Activated T-cell treated with anti-CD3 and anti-CD28 coated beads, Interleukin-2, amount 50 U/mL, for 4 hours (primary cell): ENCODE measurements around the gene DTNBP1. TPM values are rescaled to one million over a fixed set of nuclear protein-coding genes. Genes with fewer than 3 reads are reported as not detected.
"Not testable (repeated sequence)": the region's sequence is repeated elsewhere in the genome, so short reads cannot be mapped to it uniquely, and the experiment has no call there.

Experiments
- ATAC-seq, 2 donors: fragments of 200-7000 bp; cut with Tn5 transposase; one replicate each; pipeline ENCODE4 v1.10.0; 2021
- DNase-seq: peaks from one replicate; pipeline ENCODE4 v3.0.0-alpha.2; 2020
- H3K27me3 Mint-ChIP-seq: one replicate; pipeline ENCODE4 v1.8.0; 2021; ENCODE audit warnings: low read depth, mixed read lengths
- H3K36me3 Mint-ChIP-seq: one replicate; pipeline ENCODE4 v1.8.0; 2022; ENCODE audit warnings: mixed read lengths; ENCODE audit not compliant: insufficient read depth
- H3K4me1 Mint-ChIP-seq: one replicate; pipeline ENCODE4 v1.8.0; 2021; ENCODE audit warnings: low read depth, mixed read lengths
- H3K4me3 Mint-ChIP-seq: one replicate; pipeline ENCODE4 v1.8.0; 2021; ENCODE audit warnings: mild to moderate bottlenecking, moderate library complexity, mixed read lengths
- H3K9me3 Mint-ChIP-seq: one replicate; pipeline ENCODE4 v1.8.0; 2021; ENCODE audit warnings: mixed read lengths
- total RNA-seq, 3 donors: library from RNA; stranded (reverse); gene quantifications; one replicate each; pipeline ENCODE4 v1.2.1, GENCODE V29; 2021

The DTNBP1 gene
- total RNA-seq, 3 donors from 2014 or later = 17.2 to 22.0 (median 19.6) TPM

DNA sequence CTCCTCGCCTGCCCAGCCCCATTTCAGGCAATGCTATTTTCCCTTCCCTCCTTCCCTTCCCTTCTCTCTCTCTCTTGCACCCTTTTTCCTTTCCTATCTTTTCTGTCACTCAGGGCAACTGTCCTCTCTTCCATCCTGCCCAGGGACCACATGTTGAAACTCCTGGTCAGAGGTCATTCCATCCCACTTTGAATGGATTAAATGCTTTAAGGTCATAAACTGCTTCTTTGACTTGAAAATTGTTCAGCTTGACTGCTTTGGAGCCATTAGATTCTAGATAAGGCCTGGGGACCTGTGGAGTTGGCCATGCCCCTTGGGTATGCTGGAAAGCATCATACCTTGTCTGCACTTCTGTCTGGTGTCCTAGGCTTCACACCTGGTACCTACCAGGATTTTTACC, 106.1 kb downstream of the DTNBP1 start:
- no peaks in the 10 kb centered on the region for H3K27me3 Mint-ChIP-seq

DNA sequence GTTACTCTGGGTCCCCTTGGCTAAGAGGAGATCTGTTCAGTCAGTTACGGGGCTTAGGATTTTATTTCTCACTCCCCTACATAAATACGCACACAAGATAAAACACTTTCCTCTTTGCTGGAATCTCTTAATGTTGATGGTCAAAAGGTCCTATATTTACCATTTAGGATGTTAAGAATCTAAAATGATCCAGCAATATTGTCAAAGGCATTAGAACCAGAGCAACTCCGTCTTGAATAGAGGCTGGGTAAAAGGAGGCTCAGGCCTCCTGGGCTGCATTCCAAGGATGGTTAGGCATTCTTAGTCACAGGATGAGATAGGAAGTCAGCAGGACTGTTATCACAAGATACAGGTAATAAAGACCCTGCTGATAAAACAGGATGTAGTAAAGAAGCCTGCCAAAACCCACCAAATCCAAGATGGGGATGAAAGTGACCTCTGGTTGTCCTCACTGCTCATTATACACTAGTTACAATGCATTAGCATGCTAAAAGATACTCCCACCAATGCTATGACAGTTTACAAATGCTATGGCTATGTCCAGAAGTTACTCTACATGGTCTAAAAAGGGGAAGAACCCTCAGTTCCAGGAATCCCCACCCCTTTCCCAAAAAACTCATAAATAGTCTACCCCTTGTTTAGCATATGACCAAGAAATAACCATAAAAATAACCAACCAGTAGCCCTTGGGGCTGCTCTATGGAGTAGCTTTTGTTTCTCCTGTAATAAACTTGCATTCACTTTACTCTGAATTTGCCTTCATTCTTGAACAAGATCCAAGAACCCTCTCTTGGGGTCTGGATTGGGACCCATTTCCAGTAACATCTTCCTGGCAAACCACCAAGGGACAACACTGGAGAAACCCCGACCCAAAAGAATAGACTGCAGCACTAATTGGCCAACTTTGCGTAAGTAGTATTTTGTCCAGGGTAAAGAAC, 107.5 kb downstream of the DTNBP1 start:
- Mint-ChIP-seq H3K4me3 (no peak overlapping the region), H3K27me3 (no peaks in the 10 kb centered on the region)

More for the DNA sequence above, 106.1 kb downstream of the DTNBP1 start:
- H3K36me3 Mint-ChIP-seq = peaks cover 13% of the 10 kb centered on the region
- H3K9me3 Mint-ChIP-seq = no peaks in the 10 kb centered on the region
- no peak overlapping the region for H3K4me3 Mint-ChIP-seq
- peaks cover 16% of the 10 kb centered on the region for H3K4me1 Mint-ChIP-seq
- DNase-seq = no peak
- ATAC-seq = no peak

DNA sequence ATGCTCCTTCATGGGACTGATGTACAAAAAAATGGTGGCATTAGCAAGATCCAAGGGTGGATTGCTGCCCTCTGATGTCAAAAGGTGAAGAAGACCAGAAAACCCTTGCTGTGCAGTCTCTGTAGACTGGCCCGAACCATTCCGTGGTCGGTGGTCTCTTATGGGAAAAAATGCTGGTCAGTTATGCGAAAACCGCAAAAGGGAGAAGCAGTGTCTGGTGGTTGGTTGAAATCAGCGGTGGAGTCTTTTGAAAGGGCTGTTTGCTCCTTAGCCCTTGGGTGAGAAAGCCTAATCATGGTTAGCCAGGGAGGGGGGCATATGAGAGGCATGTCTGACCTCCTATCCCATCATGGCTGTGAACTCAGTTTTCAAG, 108.1 kb downstream of the DTNBP1 start:
- ATAC-seq = no peak
- H3K4me3 Mint-ChIP-seq = no peak overlapping the region

More for the DNA sequence above, 107.5 kb downstream of the DTNBP1 start:
- H3K4me1 Mint-ChIP-seq = peaks cover 22% of the 10 kb centered on the region
- no peak for ATAC-seq
- peaks cover 14% of the 10 kb centered on the region for H3K36me3 Mint-ChIP-seq
- DNase-seq = no peak
- no peaks in the 10 kb centered on the region for H3K9me3 Mint-ChIP-seq

DNA sequence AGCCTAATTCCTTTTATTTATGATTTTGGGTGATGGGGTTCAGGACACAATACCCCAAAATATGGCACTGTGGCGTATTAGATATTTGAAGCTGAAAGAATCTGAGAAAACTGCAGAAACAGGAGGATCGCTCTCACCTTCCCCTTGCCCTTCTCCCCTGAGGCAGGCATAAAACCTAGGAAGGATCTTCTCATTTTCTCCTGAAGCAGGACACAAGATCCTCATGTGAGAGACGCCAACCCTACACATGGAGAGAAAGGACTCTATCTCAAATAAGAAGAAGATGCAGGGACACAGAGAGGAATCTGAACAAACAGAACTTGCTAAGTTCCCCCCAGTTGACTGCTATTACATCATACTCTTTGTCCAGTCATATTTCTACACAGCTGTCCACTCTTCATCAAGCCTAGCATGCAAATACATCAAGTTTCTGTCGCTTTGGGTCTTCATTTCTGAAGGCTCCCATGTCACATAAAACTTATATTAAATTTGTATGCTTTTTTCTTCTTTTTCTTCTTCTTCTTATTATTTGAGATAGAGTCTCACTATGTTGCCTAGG, 109.0 kb downstream of the DTNBP1 start:
- H3K4me3 Mint-ChIP-seq = no peak overlapping the region
- peaks cover 22% of the 10 kb centered on the region for H3K4me1 Mint-ChIP-seq
- peaks cover 13% of the 10 kb centered on the region for H3K36me3 Mint-ChIP-seq
- H3K27me3 Mint-ChIP-seq = no peaks in the 10 kb centered on the region
- ATAC-seq (no peak), DNase-seq (no peak)
- no peaks in the 10 kb centered on the region for H3K9me3 Mint-ChIP-seq

More for the DNA sequence above, 108.1 kb downstream of the DTNBP1 start:
- no peak for DNase-seq
- Mint-ChIP-seq H3K27me3 (no peaks in the 10 kb centered on the region), H3K36me3 (peaks cover 14% of the 10 kb centered on the region), H3K4me1 (peaks cover 22% of the 10 kb centered on the region), H3K9me3 (no peaks in the 10 kb centered on the region)

DNA sequence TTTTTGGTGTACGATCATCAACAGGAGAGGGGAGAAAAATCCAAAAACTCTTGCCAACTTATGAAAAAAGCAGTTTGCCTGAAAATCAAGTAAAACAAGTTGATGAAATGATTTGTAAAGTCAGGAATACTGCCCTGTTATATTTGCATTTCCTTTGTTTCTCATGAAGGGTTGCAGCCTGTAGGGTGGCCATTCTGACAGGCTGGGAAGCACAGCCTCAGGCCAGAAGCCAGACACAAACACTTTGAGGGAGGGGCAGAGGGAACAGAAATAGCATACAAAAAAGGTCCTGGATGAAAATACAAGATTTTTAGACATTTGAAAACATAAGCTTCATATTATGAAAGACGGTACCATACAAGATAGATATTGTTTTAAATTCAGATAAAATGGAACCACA, 109.8 kb downstream of the DTNBP1 start:
- Mint-ChIP-seq H3K4me1 (peaks cover 22% of the 10 kb centered on the region), H3K27me3 (no peaks in the 10 kb centered on the region), H3K4me3 (no peak overlapping the region), H3K9me3 (no peaks in the 10 kb centered on the region), H3K36me3 (peaks cover 12% of the 10 kb centered on the region)
- ATAC-seq (no peak), DNase-seq (no peak)

DNA sequence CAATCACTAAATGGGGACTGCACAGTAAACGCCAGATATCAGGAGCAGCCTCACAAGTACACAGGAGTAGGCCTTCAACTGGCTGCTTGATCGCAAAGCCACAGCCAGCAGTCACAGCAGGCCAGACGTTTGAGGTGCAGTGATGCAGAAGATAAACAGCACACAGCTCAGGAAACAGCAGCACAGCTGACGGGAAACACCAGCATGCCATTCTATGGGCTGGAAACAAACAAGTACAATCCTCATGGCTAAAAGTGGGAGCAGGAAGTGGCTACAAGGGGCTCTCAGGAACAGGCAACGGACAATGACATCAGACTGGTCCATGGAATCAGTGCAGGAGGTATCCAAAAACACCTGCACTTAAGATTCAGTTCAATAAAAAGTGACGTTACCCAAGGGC, 111.0 kb downstream of the DTNBP1 start:
- Mint-ChIP-seq H3K4me1 (peaks cover 22% of the 10 kb centered on the region), H3K27me3 (no peaks in the 10 kb centered on the region), H3K9me3 (no peaks in the 10 kb centered on the region), H3K36me3 (peaks cover 12% of the 10 kb centered on the region), H3K4me3 (no peak overlapping the region)
- DNase-seq = no peak
- ATAC-seq = no peak

DNA sequence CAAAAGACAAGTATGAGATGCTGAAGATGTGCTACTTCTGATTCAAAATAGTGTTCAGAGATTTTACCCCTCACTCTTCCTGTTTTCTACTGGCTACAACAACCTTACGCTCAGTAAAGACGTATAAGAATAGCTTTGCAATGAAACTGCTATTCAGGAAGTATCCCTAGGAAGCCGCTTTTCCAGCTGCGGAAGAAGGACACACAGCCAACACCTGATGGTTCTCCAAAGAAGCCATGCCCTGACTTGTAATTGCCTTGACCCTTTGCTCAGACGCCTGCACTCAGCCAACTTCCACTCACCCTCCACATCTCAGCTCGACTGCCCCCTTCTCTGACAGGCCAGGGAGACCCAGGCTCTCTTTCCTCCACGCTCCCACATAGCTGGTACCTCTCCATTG, 111.6 kb downstream of the DTNBP1 start:
- DNase-seq = no peak
- no peak for ATAC-seq
- H3K36me3 Mint-ChIP-seq = peaks cover 12% of the 10 kb centered on the region
- H3K9me3 Mint-ChIP-seq = no peaks in the 10 kb centered on the region
- H3K27me3 Mint-ChIP-seq = no peaks in the 10 kb centered on the region
- peaks cover 22% of the 10 kb centered on the region for H3K4me1 Mint-ChIP-seq
- no peak overlapping the region for H3K4me3 Mint-ChIP-seq

DNA sequence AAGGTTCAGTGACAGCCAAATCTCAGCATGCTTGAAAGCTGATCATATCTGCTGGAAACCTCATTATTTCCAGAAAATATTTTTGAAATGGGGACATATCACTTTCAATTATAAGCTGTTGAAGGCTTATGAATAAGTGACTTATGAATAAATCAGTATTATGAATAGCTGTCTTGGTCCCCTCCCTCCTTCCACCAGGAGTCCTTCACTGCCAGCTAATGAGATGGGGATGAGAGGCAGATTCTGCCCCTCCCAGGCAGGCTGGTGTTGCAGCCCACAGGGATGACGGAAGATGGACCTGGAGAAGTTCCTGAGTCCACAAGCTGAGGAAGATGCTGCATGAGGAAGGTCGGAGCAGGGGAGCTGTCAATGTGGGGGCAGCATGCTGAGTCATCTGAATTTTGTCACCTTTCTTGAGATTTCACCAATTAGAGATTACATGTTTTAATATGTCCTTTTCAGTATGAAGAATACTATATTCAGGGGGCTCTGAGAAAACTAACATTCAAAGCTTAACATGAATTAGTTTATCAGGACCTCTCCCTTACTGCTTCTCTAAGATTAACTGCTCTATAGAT, 112.2 kb downstream of the DTNBP1 start:
- H3K4me1 Mint-ChIP-seq = peaks cover 22% of the 10 kb centered on the region

DNA sequence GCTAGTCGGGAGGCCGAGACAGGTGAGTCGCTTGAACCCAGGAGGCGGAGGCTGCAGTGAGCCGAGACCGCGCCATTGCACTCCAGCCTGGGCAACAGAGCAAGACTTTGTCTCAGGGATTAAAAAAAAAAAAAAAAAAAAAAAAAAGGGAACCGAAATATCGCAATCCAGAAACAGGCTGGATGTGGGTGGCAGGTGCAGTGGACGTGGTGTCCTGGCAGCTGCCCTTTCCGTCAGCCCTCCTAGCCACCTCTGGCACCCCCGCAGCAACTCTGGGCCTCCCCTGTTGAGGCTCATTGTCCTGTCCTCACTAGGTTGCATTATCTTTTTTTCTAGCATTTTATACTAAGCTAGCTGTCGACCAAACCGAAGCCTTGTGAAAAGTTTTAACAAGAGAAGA, 113.5 kb downstream of the DTNBP1 start:
- Mint-ChIP-seq H3K27me3 (no peaks in the 10 kb centered on the region), H3K9me3 (peaks cover under 1% of the 10 kb centered on the region), H3K36me3 (peaks cover 11% of the 10 kb centered on the region), H3K4me3 (no peak overlapping the region), H3K4me1 (peaks cover 18% of the 10 kb centered on the region)
- no peak for ATAC-seq
- no peak for DNase-seq

More for the DNA sequence above, 112.2 kb downstream of the DTNBP1 start:
- Mint-ChIP-seq H3K27me3 (no peaks in the 10 kb centered on the region), H3K4me3 (no peak overlapping the region), H3K9me3 (no peaks in the 10 kb centered on the region), H3K36me3 (peaks cover 12% of the 10 kb centered on the region)
- no peak for DNase-seq
- no peak for ATAC-seq

DNA sequence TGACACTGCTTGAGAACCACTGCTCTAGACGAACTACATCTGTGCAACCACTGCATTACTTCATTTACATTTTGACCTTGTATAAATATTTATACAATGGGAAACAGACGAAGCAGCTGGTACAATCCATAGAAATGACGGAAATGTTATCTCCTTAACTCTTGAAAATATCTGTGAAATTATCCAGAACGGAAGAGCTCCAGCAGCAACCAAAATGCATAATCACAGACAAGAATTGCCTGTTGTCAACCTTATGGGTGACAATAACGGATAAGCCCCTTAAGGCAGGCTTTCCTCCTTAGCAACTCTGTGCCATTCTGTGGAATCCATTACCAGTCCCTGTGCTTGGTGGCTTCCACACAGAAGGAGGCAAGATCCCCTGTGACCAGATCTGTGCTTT, 115.4 kb downstream of the DTNBP1 start:
- peaks cover 12% of the 10 kb centered on the region for H3K36me3 Mint-ChIP-seq
- DNase-seq (no peak), ATAC-seq (no peak)
- H3K4me1 Mint-ChIP-seq = peaks cover 13% of the 10 kb centered on the region
- no peak overlapping the region for H3K4me3 Mint-ChIP-seq
- no peaks in the 10 kb centered on the region for H3K27me3 Mint-ChIP-seq
- H3K9me3 Mint-ChIP-seq = peaks cover 9% of the 10 kb centered on the region

DNA sequence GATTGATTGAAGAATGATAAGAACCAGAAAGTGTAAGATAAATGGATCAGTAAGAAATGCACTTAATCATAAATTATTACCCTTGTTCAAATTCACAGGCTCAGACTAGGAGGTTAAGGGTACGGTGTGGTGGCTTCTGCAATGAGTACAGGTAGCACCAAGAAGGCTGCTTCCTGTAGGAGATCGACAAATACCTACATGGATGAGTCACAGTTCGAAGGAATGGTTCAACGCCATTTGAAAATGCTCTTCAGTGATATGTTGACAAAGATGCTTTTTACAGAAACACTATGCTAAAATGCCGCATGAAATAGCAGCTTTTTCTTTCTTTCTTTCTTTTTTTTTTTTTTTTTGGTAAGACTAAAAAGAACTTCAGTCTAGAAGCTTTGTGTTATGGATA, 116.2 kb downstream of the DTNBP1 start:
- Mint-ChIP-seq H3K4me1 (peaks cover 7% of the 10 kb centered on the region), H3K9me3 (peaks cover 9% of the 10 kb centered on the region), H3K4me3 (no peak overlapping the region), H3K36me3 (peaks cover 6% of the 10 kb centered on the region), H3K27me3 (no peaks in the 10 kb centered on the region)
- DNase-seq (no peak), ATAC-seq (no peak)

DNA sequence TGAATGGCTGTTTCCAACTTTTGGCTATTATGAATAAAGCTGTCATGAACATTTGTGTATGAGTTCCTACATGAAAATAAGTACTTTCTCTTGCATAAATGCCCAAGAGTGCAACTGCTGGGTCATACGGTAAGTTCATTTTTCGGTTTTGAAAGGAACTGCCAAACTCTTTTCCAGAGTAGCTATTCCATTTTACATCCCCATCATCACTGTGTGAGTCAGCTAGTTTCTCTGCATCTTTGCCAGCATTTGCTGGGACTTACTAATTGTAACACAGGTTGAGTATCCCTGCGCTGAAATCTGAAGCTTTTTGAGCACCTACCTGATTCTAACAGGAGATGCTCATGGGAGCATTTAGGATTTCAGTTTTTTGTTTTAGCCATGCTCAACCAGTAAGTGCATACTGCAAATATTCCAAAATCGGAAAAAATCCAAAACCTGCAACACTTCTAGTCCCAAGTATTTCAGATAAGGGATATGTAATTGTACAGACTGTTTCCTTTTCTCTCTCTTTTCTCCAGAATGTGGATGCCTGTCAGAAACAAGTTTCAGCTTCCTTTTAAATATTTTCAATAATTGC, 118.4 kb downstream of the DTNBP1 start:
- Mint-ChIP-seq H3K4me3 (no peak overlapping the region), H3K9me3 (peaks cover 9% of the 10 kb centered on the region), H3K36me3 (peaks cover 8% of the 10 kb centered on the region), H3K27me3 (no peaks in the 10 kb centered on the region), H3K4me1 (peaks cover 4% of the 10 kb centered on the region)
- ATAC-seq (no peak), DNase-seq (no peak)

DNA sequence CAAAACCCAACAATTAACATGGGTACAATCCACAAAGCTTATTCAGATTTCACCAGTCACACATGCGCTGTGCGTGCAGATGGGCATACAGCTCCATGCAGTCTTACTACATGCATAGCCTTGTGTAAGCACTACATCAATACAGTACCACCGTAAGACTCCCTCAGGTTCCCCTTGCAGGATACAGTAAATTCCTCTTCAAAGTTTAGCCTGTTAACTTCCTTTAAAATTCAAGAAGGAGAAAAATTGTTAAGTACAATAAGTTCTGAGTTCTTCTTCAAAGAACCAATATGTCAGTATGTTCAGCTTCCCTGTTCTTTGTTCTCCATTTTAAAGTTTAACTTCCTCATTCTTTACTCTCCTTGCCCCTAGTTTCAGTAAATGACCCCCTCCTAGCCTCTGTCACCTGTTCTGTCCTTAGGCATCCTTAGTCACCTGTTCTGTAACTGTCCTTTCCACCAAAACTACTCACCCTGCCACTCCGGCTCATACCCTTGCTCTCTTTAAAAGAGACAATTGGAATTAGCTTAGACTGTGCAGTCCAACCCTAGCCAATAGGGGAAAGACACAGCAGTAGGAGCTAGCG, 119.4 kb downstream of the DTNBP1 start:
- ATAC-seq, DNase-seq, H3K27me3 Mint-ChIP-seq, H3K4me1 Mint-ChIP-seq, H3K9me3 Mint-ChIP-seq, H3K4me3 Mint-ChIP-seq: not testable (repeated sequence)
- peaks cover 12% of the 10 kb centered on the region for H3K36me3 Mint-ChIP-seq

DNA sequence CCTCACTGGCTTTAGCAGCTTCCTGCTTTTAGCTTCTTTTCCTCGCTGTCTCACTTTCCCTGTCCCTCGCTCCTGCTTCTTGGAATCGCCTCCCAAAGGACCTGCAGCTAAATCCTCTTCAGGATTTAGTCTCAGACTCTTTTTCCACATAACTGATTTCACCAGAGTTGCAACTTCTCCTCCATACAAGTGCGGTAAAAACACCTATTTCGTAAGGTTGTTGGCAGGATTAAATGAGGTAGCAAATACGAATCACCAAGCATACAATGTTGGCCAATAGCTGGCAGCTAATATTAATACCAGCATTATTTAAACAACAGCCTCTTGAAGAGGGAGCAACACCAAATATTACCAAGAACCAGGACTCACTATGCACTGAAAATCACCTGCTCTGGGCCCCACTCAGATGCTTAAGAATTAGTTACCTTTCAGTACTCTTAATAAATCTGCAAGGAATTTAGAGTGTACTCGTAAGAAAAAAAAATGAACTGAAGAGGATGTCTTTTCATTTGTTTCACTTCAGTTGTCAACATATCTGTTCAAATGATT, 123.0 kb downstream of the DTNBP1 start:
- Mint-ChIP-seq H3K36me3 (peaks cover 18% of the 10 kb centered on the region), H3K4me3 (no peak overlapping the region), H3K9me3 (peaks cover 9% of the 10 kb centered on the region), H3K27me3 (no peaks in the 10 kb centered on the region), H3K4me1 (peaks cover 7% of the 10 kb centered on the region)
- DNase-seq = no peak
- no peak for ATAC-seq
